Measurements from ENCODE around the gene GCNT1.

DNA sequence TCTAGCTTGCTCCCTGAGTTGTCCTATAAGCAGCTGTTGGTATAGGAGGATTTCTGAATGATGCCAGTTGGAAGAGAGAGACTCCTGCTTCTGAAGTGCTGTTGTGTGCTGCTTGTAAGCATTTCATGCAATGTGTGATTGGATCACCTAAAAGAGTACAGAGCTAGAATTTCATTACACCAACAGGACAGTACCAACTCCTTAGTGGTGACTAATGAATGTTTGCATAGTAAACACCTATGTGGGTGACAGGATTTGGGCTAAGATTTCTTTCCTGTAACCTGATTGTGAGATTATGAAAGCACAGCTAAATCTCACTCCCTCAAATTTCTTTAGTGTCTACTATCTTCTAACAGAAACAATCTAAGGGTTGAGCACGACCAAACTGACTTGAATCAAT lies 67.0 kb downstream of the GCNT1 start:
- TF ChIP-seq EZH2 (IDR thresholded peaks at IDR 0.05), result no peak
- TF ChIP-seq POLR2AphosphoS5 (IDR thresholded peaks at IDR 0.05; ENCODE audit: borderline replicate concordance, low read depth, low read length), result no peak

Measured in SK-N-MC (cell line).